ENCODE results near the gene PLA2G1B.
"Not testable (repeated sequence)": the region's sequence is repeated elsewhere in the genome, so short reads cannot be mapped to it uniquely, and the experiment has no call there.

The PLA2G1B gene

GRCh38 chr12:120358412-120359100, 31.0 kb upstream of the PLA2G1B start:
- DNase-seq: no peak

GRCh38 chr12:120357104-120357503, 29.5 kb upstream of the PLA2G1B start:
- DNase-seq: no peak

- peak; percentile 11 for DNase-seq
Measured at GRCh38 chr12:120356567-120357030, 29.0 kb upstream of the PLA2G1B start.

GRCh38 chr12:120353556-120354317, 26.2 kb upstream of the PLA2G1B start:
- DNase-seq: no peak

- DNase-seq: no peak
Measured at GRCh38 chr12:120353136-120353535, 25.6 kb upstream of the PLA2G1B start.

GRCh38 chr12:120352117-120352516, 24.5 kb upstream of the PLA2G1B start:
- DNase-seq: no peak

GRCh38 chr12:120350576-120351350, 23.2 kb upstream of the PLA2G1B start:
- DNase-seq: no peak

GRCh38 chr12:120347766-120348165, 20.2 kb upstream of the PLA2G1B start:
- no peak for DNase-seq

- DNase-seq: no peak
Measured at GRCh38 chr12:120346681-120347080, 19.1 kb upstream of the PLA2G1B start.

- DNase-seq: no peak
Measured at GRCh38 chr12:120346031-120346430, 18.5 kb upstream of the PLA2G1B start.

GRCh38 chr12:120343692-120344091, 16.1 kb upstream of the PLA2G1B start:
- DNase-seq: no peak

GRCh38 chr12:120343039-120343537, 15.5 kb upstream of the PLA2G1B start:
- DNase-seq: no peak

GRCh38 chr12:120342175-120343038, 14.8 kb upstream of the PLA2G1B start:
- no peak for DNase-seq

- DNase-seq: no peak
Measured at GRCh38 chr12:120339256-120339655, 11.7 kb upstream of the PLA2G1B start.

- DNase-seq: no peak
Measured at GRCh38 chr12:120337730-120338129, 10.2 kb upstream of the PLA2G1B start.

GRCh38 chr12:120336392-120336791, 8.8 kb upstream of the PLA2G1B start:
- DNase-seq: not testable (repeated sequence)

GRCh38 chr12:120335447-120335846, 7.9 kb upstream of the PLA2G1B start:
- DNase-seq: peak; percentile 11

GRCh38 chr12:120332523-120332922, 4.9 kb upstream of the PLA2G1B start:
- no peak for DNase-seq

GRCh38 chr12:120332041-120332440, 4.5 kb upstream of the PLA2G1B start:
- DNase-seq: no peak

- no peak for DNase-seq
Measured at GRCh38 chr12:120331390-120331789, 3.8 kb upstream of the PLA2G1B start.

GRCh38 chr12:120328228-120328627, 649 bp upstream of the PLA2G1B start:
- DNase-seq: no peak

GRCh38 chr12:120324841-120325417, 2.6 kb downstream of the PLA2G1B start:
- no peak for DNase-seq

All from NCI-H526 treated with DMSO at 0.1 percent for 48 hours (cell line).